HG02763 (cell line): ENCODE results near the gene PRDM16.

Experiments
- ATAC-seq: cut with Tn5 transposase; IDR thresholded peaks from one replicate; pipeline ENCODE4 v1.9.1; 2021; ENCODE audit warnings: mild to moderate bottlenecking, moderate library complexity; ENCODE audit not compliant: unreplicated experiment

The PRDM16 gene

DNA sequence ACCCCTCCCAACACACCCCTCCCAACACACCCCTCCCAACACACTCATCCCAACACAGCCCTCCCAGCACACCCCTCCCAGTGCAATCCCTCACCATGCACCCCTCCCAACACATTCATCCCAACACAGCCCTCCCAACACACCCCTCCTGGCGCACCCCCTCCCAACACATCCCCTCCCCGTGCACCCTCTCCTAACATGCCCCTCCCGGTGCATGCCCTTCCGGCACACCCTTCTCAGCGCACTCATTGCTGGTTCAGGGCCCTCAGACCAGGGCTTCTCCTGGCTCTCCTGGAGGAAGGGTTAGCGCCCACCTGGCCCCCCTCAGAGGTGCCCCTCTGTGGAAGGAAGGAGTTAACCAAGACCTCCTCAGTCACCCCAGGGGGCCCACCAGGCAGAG lies 310.9 kb downstream of the PRDM16 start:
- no peak for ATAC-seq

- ATAC-seq: no peak
These were observed 311.5 kb downstream of the PRDM16 start for GRCh38 chr1:3380469-3380868.

DNA sequence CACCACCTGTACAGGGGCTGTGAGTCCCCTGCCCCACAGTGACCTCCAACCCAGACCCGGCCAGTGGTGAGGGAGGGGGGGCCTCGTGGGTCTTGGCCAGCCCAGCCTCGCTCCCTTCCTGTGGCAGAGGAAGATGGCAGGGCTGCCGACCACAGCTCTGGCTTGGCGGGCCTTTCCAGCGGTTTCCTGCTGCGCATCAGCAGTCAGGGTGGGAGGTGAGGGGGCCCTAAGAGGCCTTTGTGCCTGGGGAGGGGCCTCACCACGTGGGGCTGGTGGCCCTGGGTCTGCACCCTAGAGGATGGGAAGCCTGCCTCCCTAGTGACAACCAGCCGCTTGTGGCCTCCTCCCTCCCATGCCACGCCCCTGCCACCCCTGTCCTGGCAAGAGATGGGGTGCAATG lies 312.9 kb downstream of the PRDM16 start:
- ATAC-seq: no peak

DNA sequence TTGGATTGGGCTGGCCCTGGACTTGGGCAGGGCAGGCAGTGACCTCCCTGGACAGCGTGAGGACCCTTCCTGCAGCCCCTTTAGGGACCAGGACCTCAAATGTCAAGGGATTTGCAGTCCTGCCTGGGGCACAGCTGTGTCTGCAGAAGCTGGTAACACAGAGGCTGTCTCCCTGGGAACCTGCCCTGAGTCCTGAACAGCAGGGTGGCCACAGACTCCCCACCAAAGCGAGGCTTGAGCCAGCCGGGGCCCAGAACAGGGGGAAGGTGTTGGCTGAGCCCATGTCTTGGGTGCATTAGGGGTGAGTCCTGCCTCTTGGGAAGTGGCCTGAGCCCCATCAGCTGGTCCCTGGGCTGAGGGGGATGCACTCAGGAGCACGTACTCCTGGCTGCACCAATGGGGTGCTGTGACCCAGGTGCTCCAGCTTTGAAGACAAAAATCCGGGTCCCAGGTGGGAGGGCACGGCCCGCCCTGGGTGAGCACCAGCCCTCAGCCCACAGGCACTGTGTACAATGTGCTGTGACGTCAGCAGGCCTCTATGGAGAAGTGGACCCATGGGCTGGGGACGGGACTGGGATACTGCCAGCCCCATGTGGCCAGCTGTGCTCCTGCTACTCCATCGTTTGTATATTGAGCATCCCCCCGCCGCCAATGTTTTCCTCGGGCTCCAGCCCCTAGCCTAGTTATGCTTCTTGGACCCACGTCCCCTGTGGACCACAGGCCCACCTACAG lies 313.5 kb downstream of the PRDM16 start:
- ATAC-seq: no peak

DNA sequence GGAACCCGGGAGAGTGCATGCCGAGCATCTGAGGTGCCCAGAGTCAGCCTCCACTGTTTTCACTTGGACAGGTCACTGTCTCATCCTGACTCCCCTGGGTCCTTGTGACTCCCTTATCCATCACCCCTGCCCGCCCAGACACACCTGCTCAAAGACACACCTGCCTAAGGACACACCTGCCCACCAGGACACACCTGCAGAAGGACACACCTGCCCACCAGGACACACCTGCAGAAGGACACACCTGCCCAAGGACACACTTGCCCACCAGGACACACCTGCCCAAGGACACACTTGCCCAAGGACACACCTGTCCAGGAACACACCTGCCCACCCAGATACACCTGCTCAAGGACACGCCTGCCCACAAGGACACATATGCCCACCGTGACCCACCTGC lies 314.7 kb downstream of the PRDM16 start:
- no peak for ATAC-seq

DNA sequence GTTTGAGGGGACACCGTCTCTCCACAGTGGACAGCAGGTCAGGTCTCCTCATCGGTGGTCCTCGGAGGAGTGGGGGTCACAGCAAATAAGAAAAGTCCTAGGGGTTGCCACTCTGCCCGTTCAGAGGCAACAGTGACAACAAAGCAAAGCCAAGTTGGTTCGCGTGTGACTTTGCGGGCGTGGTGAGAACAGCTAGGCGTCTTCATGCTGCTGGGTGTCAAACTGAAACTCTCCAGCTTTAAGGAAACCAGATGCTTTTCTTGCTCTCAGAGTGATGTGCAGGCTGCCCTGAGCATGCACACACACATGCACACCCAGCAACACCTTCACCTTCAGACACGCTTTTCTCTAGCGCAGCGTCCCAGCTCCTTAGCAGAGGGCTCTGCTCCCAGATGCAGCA lies 315.4 kb downstream of the PRDM16 start:
- ATAC-seq: no peak

GRCh38 chr1:3386205-3387002 lies 317.4 kb downstream of the PRDM16 start:
- ATAC-seq: no peak

DNA sequence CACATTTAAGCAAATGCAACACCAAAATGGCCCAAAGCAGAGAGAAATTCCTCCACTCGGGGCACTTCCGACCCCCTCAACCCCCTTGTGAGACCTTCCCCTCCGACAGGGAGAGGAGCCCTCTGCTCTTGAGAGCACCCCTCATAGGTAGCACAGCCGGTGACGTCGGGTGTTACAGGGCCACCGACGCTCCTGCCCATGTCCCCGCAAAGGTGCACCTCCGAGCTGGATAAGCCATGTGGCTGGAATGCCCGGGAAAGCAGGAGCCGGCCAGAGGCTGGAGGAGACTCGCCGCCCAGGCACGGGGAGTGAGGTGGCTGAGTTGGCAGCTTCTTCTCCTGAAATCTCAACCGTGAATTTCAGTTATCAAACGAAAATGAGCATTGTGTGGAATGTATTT lies 318.4 kb downstream of the PRDM16 start:
- ATAC-seq: no peak

- ATAC-seq: no peak
These were observed 320.3 kb downstream of the PRDM16 start for GRCh38 chr1:3389093-3389833.

- no peak for ATAC-seq
These were observed 321.3 kb downstream of the PRDM16 start for GRCh38 chr1:3390291-3390690.

DNA sequence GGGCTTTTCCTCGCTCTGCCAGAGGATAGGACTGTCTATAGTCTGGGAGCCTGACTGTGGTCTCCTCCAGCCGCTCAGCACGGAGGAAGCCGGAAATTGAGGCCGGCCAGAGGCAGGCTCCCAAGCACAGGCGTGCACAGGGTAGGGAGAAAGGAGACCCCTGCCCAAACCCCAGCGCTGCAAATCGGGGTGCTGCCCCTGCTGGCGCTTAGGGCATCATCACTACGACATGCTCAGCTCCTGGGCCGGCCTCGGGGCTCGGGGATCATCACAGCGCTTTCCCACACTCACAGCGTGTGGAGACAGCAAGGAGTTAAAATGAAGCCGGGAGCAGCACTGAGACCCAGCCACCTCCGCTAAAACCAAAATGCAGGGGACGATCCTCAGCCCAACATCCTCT lies 322.7 kb downstream of the PRDM16 start:
- ATAC-seq: no peak

GRCh38 chr1:3393024-3393986 lies 324.3 kb downstream of the PRDM16 start:
- ATAC-seq: no peak

- ATAC-seq: no peak
These were observed 325.3 kb downstream of the PRDM16 start for GRCh38 chr1:3393987-3394920.

DNA sequence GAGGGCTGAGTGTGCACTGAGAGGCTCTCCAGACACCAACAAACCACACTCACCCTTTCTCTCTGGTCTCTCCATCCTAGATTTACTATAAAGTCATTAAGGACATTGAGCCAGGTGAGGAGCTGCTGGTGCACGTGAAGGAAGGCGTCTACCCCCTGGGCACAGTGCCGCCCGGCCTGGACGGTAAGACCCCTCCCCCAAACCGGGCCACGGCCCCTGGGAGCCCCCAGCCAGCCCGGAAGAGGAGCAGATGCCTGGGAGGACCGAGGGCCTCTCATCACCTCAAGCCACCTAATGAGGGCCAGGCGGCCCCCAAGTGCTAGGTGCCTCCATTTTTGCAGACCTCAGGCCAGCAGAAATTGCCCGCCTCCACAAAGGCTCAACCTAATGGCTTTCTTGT lies 327.4 kb downstream of the PRDM16 start:
- no peak for ATAC-seq

- ATAC-seq: no peak
These were observed 328.3 kb downstream of the PRDM16 start for GRCh38 chr1:3397311-3397710.

GRCh38 chr1:3398396-3399140 lies 329.6 kb downstream of the PRDM16 start:
- no peak for ATAC-seq

GRCh38 chr1:3399732-3400131 lies 330.7 kb downstream of the PRDM16 start:
- ATAC-seq: no peak

DNA sequence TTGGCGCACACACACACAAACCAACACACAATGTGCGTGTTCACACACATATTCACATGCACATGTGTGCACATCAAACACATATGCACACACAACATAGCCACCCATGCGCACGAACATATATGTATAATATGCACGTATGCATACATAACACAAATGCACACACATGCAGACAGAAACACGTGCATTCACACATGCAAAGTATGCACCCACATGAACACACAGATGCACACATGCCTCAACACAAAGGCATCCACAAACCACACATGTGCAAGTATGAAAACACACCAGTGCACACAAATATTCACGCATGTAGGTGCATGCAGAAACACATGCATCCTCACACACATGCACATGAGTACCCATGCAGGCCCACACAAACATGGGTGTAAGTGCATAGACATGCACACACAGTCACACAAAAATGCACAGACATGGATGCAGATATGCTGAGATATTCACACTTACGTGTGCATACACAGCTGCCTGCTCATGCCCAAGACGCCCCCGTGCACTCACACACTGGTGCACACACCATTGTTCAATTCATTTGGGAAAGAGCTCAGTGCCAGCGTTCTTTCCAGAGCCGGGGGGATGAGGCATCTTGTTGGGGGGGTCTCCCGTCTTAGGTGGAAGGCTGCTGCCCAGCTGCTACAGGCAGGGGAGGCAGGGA lies 332.7 kb downstream of the PRDM16 start:
- no peak for ATAC-seq
